T-helper 2 cell treated with Interferon-gamma antibody and Interleukin-4, amounts not matched to agents 5 μg/mL and 100 μg/mL, for 36 hours (primary cell): ENCODE results near the gene NUP153.
A peak's percentile ranks its signal among the peaks of the same experiment; 100 is the strongest.

Experiments
- DNase-seq: peaks from one replicate; pipeline ENCODE4 v3.0.0; 2021; ENCODE audit warnings: low spot score
- H3K27ac Mint-ChIP-seq: one replicate; pipeline ENCODE4 v1.8.0; 2021; ENCODE audit warnings: mild to moderate bottlenecking, mixed read lengths
- H3K27me3 Mint-ChIP-seq: one replicate; pipeline ENCODE4 v1.8.0; 2021; ENCODE audit warnings: low read depth, mixed read lengths
- H3K36me3 Mint-ChIP-seq: one replicate; pipeline ENCODE4 v1.8.0; 2021; ENCODE audit warnings: low read depth, mixed read lengths
- H3K4me1 Mint-ChIP-seq: one replicate; pipeline ENCODE4 v1.8.0; 2021; ENCODE audit warnings: low read depth, mixed read lengths
- H3K4me3 Mint-ChIP-seq: one replicate; pipeline ENCODE4 v1.8.0; 2022; ENCODE audit warnings: mild to moderate bottlenecking, moderate library complexity, mixed read lengths
- H3K9me3 Mint-ChIP-seq: one replicate; pipeline ENCODE4 v1.8.0; 2021; ENCODE audit warnings: mixed read lengths

NUP153 gene

GRCh38 chr6:17629824-17630510 lies 76.8 kb downstream of the NUP153 start:
- no peaks in the 10 kb centered on the region for H3K27me3 Mint-ChIP-seq
- H3K4me3 Mint-ChIP-seq, result no peak overlapping the region
- H3K4me1 Mint-ChIP-seq, result peaks cover 33% of the 10 kb centered on the region
- no peaks in the 10 kb centered on the region for H3K9me3 Mint-ChIP-seq
- H3K36me3 Mint-ChIP-seq, result peaks cover 64% of the 10 kb centered on the region
- H3K27ac Mint-ChIP-seq, result peak overlapping the region; percentile 16
- DNase-seq, result no peak

- peaks cover 25% of the 10 kb centered on the region for H3K4me1 Mint-ChIP-seq
- H3K27me3 Mint-ChIP-seq, result no peaks in the 10 kb centered on the region
- H3K9me3 Mint-ChIP-seq, result no peaks in the 10 kb centered on the region
- peak overlapping the region; percentile 47 for H3K27ac Mint-ChIP-seq
- H3K4me3 Mint-ChIP-seq, result no peak overlapping the region
- peaks cover 64% of the 10 kb centered on the region for H3K36me3 Mint-ChIP-seq
- no peak for DNase-seq
These were observed 77.9 kb downstream of the NUP153 start for GRCh38 chr6:17628873-17629272.

GRCh38 chr6:17624396-17624795 lies 82.3 kb downstream of the NUP153 start:
- H3K27ac Mint-ChIP-seq, result no peak overlapping the region
- H3K36me3 Mint-ChIP-seq, result peaks cover 62% of the 10 kb centered on the region
- peaks cover 20% of the 10 kb centered on the region for H3K4me1 Mint-ChIP-seq
- H3K4me3 Mint-ChIP-seq, result no peak overlapping the region
- H3K27me3 Mint-ChIP-seq, result no peaks in the 10 kb centered on the region
- no peak for DNase-seq
- H3K9me3 Mint-ChIP-seq, result no peaks in the 10 kb centered on the region

- Mint-ChIP-seq H3K4me3 (no peak overlapping the region), H3K9me3 (no peaks in the 10 kb centered on the region), H3K36me3 (peaks cover 59% of the 10 kb centered on the region), H3K27me3 (no peaks in the 10 kb centered on the region), H3K4me1 (peaks cover 13% of the 10 kb centered on the region), H3K27ac (no peak overlapping the region)
- DNase-seq, result no peak
These were observed 84.6 kb downstream of the NUP153 start for GRCh38 chr6:17622144-17622543.

- no peak for DNase-seq
- Mint-ChIP-seq H3K9me3 (no peaks in the 10 kb centered on the region), H3K4me3 (no peak overlapping the region), H3K27me3 (no peaks in the 10 kb centered on the region), H3K36me3 (peaks cover 63% of the 10 kb centered on the region), H3K27ac (peak overlapping the region; percentile 49), H3K4me1 (peaks cover 13% of the 10 kb centered on the region)
These were observed 85.7 kb downstream of the NUP153 start for GRCh38 chr6:17621003-17621402.

- Mint-ChIP-seq H3K27ac (no peak overlapping the region), H3K36me3 (peaks cover 52% of the 10 kb centered on the region), H3K4me1 (peaks cover 1% of the 10 kb centered on the region), H3K9me3 (no peaks in the 10 kb centered on the region), H3K4me3 (no peak overlapping the region), H3K27me3 (no peaks in the 10 kb centered on the region)
- no peak for DNase-seq
These were observed 90.9 kb downstream of the NUP153 start for GRCh38 chr6:17615794-17616193.

GRCh38 chr6:17612048-17612447 lies 94.7 kb downstream of the NUP153 start:
- no peaks in the 10 kb centered on the region for H3K9me3 Mint-ChIP-seq
- peaks cover 1% of the 10 kb centered on the region for H3K4me1 Mint-ChIP-seq
- H3K4me3 Mint-ChIP-seq, result no peak overlapping the region
- H3K27me3 Mint-ChIP-seq, result no peaks in the 10 kb centered on the region
- H3K27ac Mint-ChIP-seq, result peak overlapping the region; percentile 50
- peaks cover 33% of the 10 kb centered on the region for H3K36me3 Mint-ChIP-seq
- no peak for DNase-seq

- Mint-ChIP-seq H3K27me3 (no peaks in the 10 kb centered on the region), H3K27ac (no peak overlapping the region), H3K36me3 (peaks cover 33% of the 10 kb centered on the region), H3K4me3 (no peak overlapping the region), H3K4me1 (peaks cover 1% of the 10 kb centered on the region), H3K9me3 (no peaks in the 10 kb centered on the region)
- no peak for DNase-seq
These were observed 95.9 kb downstream of the NUP153 start for GRCh38 chr6:17610835-17611234.

GRCh38 chr6:17606606-17607005 lies 100.1 kb downstream of the NUP153 start:
- Mint-ChIP-seq H3K27me3 (no peaks in the 10 kb centered on the region), H3K4me3 (no peak overlapping the region)

GRCh38 chr6:17602888-17603287 lies 103.8 kb downstream of the NUP153 start:
- no peaks in the 10 kb centered on the region for H3K9me3 Mint-ChIP-seq
- H3K4me3 Mint-ChIP-seq, result no peak overlapping the region
- H3K27me3 Mint-ChIP-seq, result no peaks in the 10 kb centered on the region
- no peak for DNase-seq
- H3K27ac Mint-ChIP-seq, result no peak overlapping the region
- peaks cover 32% of the 10 kb centered on the region for H3K4me1 Mint-ChIP-seq
- H3K36me3 Mint-ChIP-seq, result peaks cover 25% of the 10 kb centered on the region

More at GRCh38 chr6:17606606-17607005, 100.1 kb downstream of the NUP153 start:
- Mint-ChIP-seq H3K27ac (no peak overlapping the region), H3K36me3 (peaks cover 32% of the 10 kb centered on the region), H3K9me3 (no peaks in the 10 kb centered on the region), H3K4me1 (peaks cover 19% of the 10 kb centered on the region)
- no peak for DNase-seq

GRCh38 chr6:17601386-17601703 lies 105.4 kb downstream of the NUP153 start:
- Mint-ChIP-seq H3K4me1 (peaks cover 32% of the 10 kb centered on the region), H3K36me3 (peaks cover 21% of the 10 kb centered on the region), H3K9me3 (no peaks in the 10 kb centered on the region), H3K27ac (peak overlapping the region; percentile 85), H3K27me3 (peaks cover 4% of the 10 kb centered on the region), H3K4me3 (peak overlapping the region; percentile 92)
- DNase-seq, result no peak

- H3K27ac Mint-ChIP-seq, result peak overlapping the region; percentile 85
- peak overlapping the region; percentile 92 for H3K4me3 Mint-ChIP-seq
- H3K27me3 Mint-ChIP-seq, result peaks cover 4% of the 10 kb centered on the region
- peaks cover 17% of the 10 kb centered on the region for H3K36me3 Mint-ChIP-seq
- H3K9me3 Mint-ChIP-seq, result no peaks in the 10 kb centered on the region
- DNase-seq, result peak; percentile 55
- peaks cover 32% of the 10 kb centered on the region for H3K4me1 Mint-ChIP-seq
These were observed 106.0 kb downstream of the NUP153 start for GRCh38 chr6:17600527-17601385.

GRCh38 chr6:17599877-17600526 lies 106.7 kb downstream of the NUP153 start, which contains the start of gene FAM8A1:
FAM8A1 (plus strand) TSS chr6:17600302; CDS start chr6:17600410, 108 bp downstream.
- peaks cover 32% of the 10 kb centered on the region for H3K4me1 Mint-ChIP-seq
- DNase-seq, result peak; percentile 91
- no peaks in the 10 kb centered on the region for H3K9me3 Mint-ChIP-seq
- peak within 1 kb of the TSS; percentile 85 for H3K27ac Mint-ChIP-seq
- peak within 1 kb of the TSS; percentile 92 for H3K4me3 Mint-ChIP-seq
- H3K27me3 Mint-ChIP-seq, result peaks cover 4% of the 10 kb centered on the region
- H3K36me3 Mint-ChIP-seq, result peaks cover 16% of the 10 kb centered on the region

GRCh38 chr6:17596085-17596484 lies 110.6 kb downstream of the NUP153 start:
- H3K4me3 Mint-ChIP-seq, result no peak overlapping the region
- H3K27me3 Mint-ChIP-seq, result peaks cover 13% of the 10 kb centered on the region
- H3K9me3 Mint-ChIP-seq, result no peaks in the 10 kb centered on the region
- DNase-seq, result no peak
- H3K27ac Mint-ChIP-seq, result no peak overlapping the region
- H3K4me1 Mint-ChIP-seq, result peaks cover 13% of the 10 kb centered on the region
- no peaks in the 10 kb centered on the region for H3K36me3 Mint-ChIP-seq
